ENCODE results near the gene PLIN4.
"Not testable (repeated sequence)": the region's sequence is repeated elsewhere in the genome, so short reads cannot be mapped to it uniquely, and the experiment has no call there.

GRCh38 chr19:4563562-4563961, 45.3 kb upstream of the PLIN4 start:
- not testable (repeated sequence) for TF ChIP-seq CTCF (IDR thresholded peaks at IDR 0.05); ZFX (IDR thresholded peaks at IDR 0.05; ENCODE audit: borderline replicate concordance)

All from 22Rv1 (cell line).